Stimulated activated effector memory CD8-positive, alpha-beta T cell treated with anti-CD3 and anti-CD28 coated beads, Interleukin-12 subunit alpha, Interleukin-12 subunit beta, amount 100 ng/mL, for 72 hours (primary cell): ENCODE results near the gene MAML3.
A peak's percentile ranks its signal among the peaks of the same experiment; 100 is the strongest.

Experiments used
- ATAC-seq: fragments of 150-1000 bp; cut with Tn5 transposase; 2 replicates; pipeline ENCODE4 v1.10.0; 2021
- DNase-seq, 2 donors: peaks; one replicate each; pipeline ENCODE4 v3.0.0; 2021 to 2022; ENCODE audit warnings: low spot score in 2 of 2
- H3K27ac Mint-ChIP-seq: one replicate; pipeline ENCODE4 v1.8.0; 2022; ENCODE audit warnings: mild to moderate bottlenecking, mixed read lengths
- H3K36me3 Mint-ChIP-seq: one replicate; pipeline ENCODE4 v1.8.0; 2022; ENCODE audit warnings: mild to moderate bottlenecking, mixed read lengths
- H3K4me1 Mint-ChIP-seq: one replicate; pipeline ENCODE4 v1.8.0; 2022; ENCODE audit warnings: mixed read lengths
- H3K4me3 Mint-ChIP-seq: one replicate; pipeline ENCODE4 v1.8.0; 2022; ENCODE audit warnings: mild to moderate bottlenecking, mixed read lengths
- H3K9me3 Mint-ChIP-seq: one replicate; pipeline ENCODE4 v1.8.0; 2022; ENCODE audit warnings: mixed read lengths

MAML3 gene

GRCh38 chr4:140149846-140150635 lies 3.9 kb downstream of the MAML3 start:
- peak overlapping the region; percentile 84 for H3K4me3 Mint-ChIP-seq
- H3K27ac Mint-ChIP-seq: peak overlapping the region; percentile 81
- H3K4me1 Mint-ChIP-seq: peaks cover 31% of the 10 kb centered on the region
- H3K9me3 Mint-ChIP-seq: no peaks in the 10 kb centered on the region
- ATAC-seq (peak; percentile 9), DNase-seq (peak; percentile 20 to 59)
- peaks cover 7% of the 10 kb centered on the region for H3K36me3 Mint-ChIP-seq

GRCh38 chr4:140144050-140144449 lies 9.9 kb downstream of the MAML3 start:
- ATAC-seq (no peak), DNase-seq (no peak)
- Mint-ChIP-seq H3K4me1 (no peaks in the 10 kb centered on the region), H3K27ac (no peak overlapping the region), H3K4me3 (no peak overlapping the region), H3K9me3 (no peaks in the 10 kb centered on the region), H3K36me3 (no peaks in the 10 kb centered on the region)

DNA sequence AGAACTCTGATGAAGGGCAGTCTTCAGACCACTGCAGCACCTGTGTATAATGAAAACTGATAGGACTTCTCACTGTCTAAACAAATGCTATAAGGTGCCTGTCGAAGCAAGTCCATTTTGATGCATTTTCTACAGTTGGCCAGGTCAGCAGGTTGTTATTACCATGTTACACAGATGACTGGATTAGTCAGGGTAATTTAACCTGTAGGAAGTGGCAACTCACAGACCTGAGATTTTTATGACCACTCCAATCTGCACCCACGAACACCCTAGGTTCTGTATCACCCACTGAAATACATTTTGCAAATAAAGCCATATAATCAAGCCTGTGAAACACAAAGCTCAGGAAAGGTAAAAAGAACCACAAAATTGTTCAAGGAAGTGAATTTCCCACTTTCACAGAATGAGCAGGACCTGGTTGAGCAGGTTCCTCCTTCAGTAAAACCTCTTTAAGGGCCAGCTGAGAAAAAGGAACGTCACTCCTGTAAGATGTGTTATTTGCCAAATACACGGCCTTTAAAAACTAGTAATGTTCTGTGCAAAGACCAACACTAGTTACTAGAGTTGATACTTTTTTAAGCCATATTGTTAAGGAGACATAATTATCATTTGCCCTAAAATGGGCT lies 12.7 kb downstream of the MAML3 start:
- no peak for ATAC-seq
- Mint-ChIP-seq H3K9me3 (no peaks in the 10 kb centered on the region), H3K4me1 (peaks cover 7% of the 10 kb centered on the region), H3K36me3 (no peaks in the 10 kb centered on the region), H3K27ac (no peak overlapping the region), H3K4me3 (no peak overlapping the region)
- no peak for DNase-seq

DNA sequence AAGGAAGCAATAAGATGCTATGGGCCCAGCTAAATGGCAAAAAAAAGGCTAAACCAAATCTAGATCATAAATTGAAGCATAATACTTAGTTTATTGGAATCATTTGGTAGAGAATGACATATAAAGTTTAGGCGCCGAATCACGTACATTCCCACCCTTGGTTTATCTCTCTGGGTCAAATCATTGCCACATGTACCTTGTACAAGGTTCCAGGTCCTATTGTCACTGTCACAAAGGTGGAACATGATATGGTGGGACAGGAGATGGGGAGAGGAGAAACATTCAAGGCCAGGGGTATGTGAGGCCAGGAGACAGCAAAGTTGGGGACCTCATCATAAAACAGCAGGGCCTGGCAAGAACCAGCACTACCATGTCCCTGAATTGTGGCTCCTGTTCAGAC lies 13.4 kb downstream of the MAML3 start:
- no peaks in the 10 kb centered on the region for H3K9me3 Mint-ChIP-seq
- no peak overlapping the region for H3K4me3 Mint-ChIP-seq
- peaks cover 7% of the 10 kb centered on the region for H3K4me1 Mint-ChIP-seq
- no peak for DNase-seq
- ATAC-seq: no peak
- no peaks in the 10 kb centered on the region for H3K36me3 Mint-ChIP-seq
- H3K27ac Mint-ChIP-seq: no peak overlapping the region

DNA sequence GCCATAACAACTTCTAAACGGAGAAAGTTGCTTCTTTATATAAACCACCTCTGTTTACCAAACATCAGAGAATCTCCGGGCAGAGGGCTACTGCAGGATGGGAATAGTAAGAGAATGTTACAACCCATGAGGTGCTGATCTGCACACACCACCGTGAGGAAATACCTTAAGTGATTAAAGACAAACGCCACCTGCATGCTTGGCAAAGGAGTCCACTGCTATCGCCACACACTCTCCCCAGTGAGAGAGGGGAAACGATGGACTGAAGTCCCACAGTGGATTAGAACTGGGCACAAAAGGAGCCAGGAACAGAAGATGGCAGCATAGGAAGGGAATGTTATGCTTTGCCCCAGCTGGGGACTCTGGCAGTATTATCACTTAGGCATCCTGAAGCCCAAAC lies 15.6 kb downstream of the MAML3 start:
- H3K4me3 Mint-ChIP-seq: no peak overlapping the region

GRCh38 chr4:140137671-140138070 lies 16.3 kb downstream of the MAML3 start:
- no peak for DNase-seq
- Mint-ChIP-seq H3K36me3 (no peaks in the 10 kb centered on the region), H3K4me1 (peaks cover 7% of the 10 kb centered on the region), H3K27ac (no peak overlapping the region), H3K9me3 (no peaks in the 10 kb centered on the region), H3K4me3 (no peak overlapping the region)
- no peak for ATAC-seq

More for the DNA sequence above, 15.6 kb downstream of the MAML3 start:
- Mint-ChIP-seq H3K27ac (no peak overlapping the region), H3K4me1 (peaks cover 7% of the 10 kb centered on the region), H3K9me3 (no peaks in the 10 kb centered on the region), H3K36me3 (no peaks in the 10 kb centered on the region)
- ATAC-seq: no peak
- no peak for DNase-seq

- no peak for DNase-seq
- peaks cover 15% of the 10 kb centered on the region for H3K4me1 Mint-ChIP-seq
- no peaks in the 10 kb centered on the region for H3K9me3 Mint-ChIP-seq
- no peak overlapping the region for H3K27ac Mint-ChIP-seq
- no peak overlapping the region for H3K4me3 Mint-ChIP-seq
- no peaks in the 10 kb centered on the region for H3K36me3 Mint-ChIP-seq
- no peak for ATAC-seq
Measured at GRCh38 chr4:140136509-140136908, 17.5 kb downstream of the MAML3 start.

- Mint-ChIP-seq H3K9me3 (no peaks in the 10 kb centered on the region), H3K27ac (no peak overlapping the region), H3K4me1 (peaks cover 18% of the 10 kb centered on the region), H3K36me3 (no peaks in the 10 kb centered on the region), H3K4me3 (no peak overlapping the region)
- ATAC-seq (no peak), DNase-seq (no peak)
Measured at GRCh38 chr4:140135529-140136088, 18.4 kb downstream of the MAML3 start.

- H3K27ac Mint-ChIP-seq: no peak overlapping the region
- peaks cover 18% of the 10 kb centered on the region for H3K4me1 Mint-ChIP-seq
- no peaks in the 10 kb centered on the region for H3K9me3 Mint-ChIP-seq
- H3K36me3 Mint-ChIP-seq: no peaks in the 10 kb centered on the region
- DNase-seq (no peak), ATAC-seq (no peak)
- H3K4me3 Mint-ChIP-seq: no peak overlapping the region
Measured at GRCh38 chr4:140134746-140135425, 19.1 kb downstream of the MAML3 start.

GRCh38 chr4:140133576-140133975 lies 20.4 kb downstream of the MAML3 start:
- ATAC-seq (peak; percentile 31), DNase-seq (no peak)
- Mint-ChIP-seq H3K9me3 (no peaks in the 10 kb centered on the region), H3K4me1 (peaks cover 18% of the 10 kb centered on the region), H3K27ac (no peak overlapping the region), H3K4me3 (no peak overlapping the region), H3K36me3 (no peaks in the 10 kb centered on the region)

- H3K27ac Mint-ChIP-seq: no peak overlapping the region
- ATAC-seq (peak; percentile 70), DNase-seq (no peak)
- no peaks in the 10 kb centered on the region for H3K9me3 Mint-ChIP-seq
- no peaks in the 10 kb centered on the region for H3K36me3 Mint-ChIP-seq
- H3K4me3 Mint-ChIP-seq: no peak overlapping the region
- peaks cover 11% of the 10 kb centered on the region for H3K4me1 Mint-ChIP-seq
Measured at GRCh38 chr4:140131675-140132229, 22.2 kb downstream of the MAML3 start.

DNA sequence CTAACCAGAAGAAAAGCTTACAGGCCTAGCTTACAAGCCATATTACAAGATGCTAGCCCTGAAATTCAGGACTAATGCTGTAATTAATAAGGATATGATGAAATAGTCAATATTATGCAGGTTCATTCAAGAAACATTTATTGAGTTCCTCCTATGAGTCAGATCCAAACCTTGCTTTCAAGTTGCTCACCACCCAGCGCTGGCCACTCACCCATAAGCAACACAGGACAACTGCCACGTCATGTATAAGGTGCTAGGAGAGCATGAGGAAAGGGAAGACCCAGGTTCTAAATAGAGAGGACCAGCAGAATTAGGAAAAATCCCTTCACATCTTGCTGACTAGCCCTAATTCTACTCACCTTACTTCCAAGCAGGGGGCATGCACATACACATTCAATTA lies 23.3 kb downstream of the MAML3 start:
- Mint-ChIP-seq H3K36me3 (no peaks in the 10 kb centered on the region), H3K9me3 (no peaks in the 10 kb centered on the region), H3K4me1 (peaks cover 11% of the 10 kb centered on the region), H3K4me3 (no peak overlapping the region), H3K27ac (no peak overlapping the region)
- no peak for DNase-seq
- ATAC-seq: peak; percentile 78

- ATAC-seq: no peak
- no peak for DNase-seq
- no peak overlapping the region for H3K27ac Mint-ChIP-seq
- H3K4me3 Mint-ChIP-seq: no peak overlapping the region
- H3K36me3 Mint-ChIP-seq: no peaks in the 10 kb centered on the region
- H3K4me1 Mint-ChIP-seq: peaks cover 11% of the 10 kb centered on the region
- H3K9me3 Mint-ChIP-seq: no peaks in the 10 kb centered on the region
Measured at GRCh38 chr4:140127422-140127821, 26.6 kb downstream of the MAML3 start.

DNA sequence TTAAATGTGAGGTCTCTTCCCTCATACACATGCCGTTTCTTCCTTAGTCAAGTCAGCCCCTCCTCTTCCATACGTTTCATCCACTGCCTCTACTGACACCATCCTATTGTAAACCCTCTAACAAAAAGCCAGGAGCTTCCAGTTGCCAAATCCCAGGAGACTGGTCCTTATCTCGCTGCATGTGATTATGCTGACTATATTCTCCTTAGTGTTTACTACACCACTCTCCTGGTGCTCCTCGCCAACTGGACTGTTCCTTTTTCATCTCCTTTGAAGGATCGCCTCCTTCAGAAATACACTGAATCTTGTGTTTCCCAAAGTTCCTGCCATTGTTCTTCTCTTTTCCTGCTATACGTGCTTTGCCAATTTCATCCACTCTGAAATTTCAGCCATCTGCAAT lies 27.7 kb downstream of the MAML3 start:
- Mint-ChIP-seq H3K36me3 (no peaks in the 10 kb centered on the region), H3K27ac (no peak overlapping the region), H3K4me3 (no peak overlapping the region), H3K4me1 (peaks cover under 1% of the 10 kb centered on the region), H3K9me3 (no peaks in the 10 kb centered on the region)
- DNase-seq (no peak), ATAC-seq (no peak)

DNA sequence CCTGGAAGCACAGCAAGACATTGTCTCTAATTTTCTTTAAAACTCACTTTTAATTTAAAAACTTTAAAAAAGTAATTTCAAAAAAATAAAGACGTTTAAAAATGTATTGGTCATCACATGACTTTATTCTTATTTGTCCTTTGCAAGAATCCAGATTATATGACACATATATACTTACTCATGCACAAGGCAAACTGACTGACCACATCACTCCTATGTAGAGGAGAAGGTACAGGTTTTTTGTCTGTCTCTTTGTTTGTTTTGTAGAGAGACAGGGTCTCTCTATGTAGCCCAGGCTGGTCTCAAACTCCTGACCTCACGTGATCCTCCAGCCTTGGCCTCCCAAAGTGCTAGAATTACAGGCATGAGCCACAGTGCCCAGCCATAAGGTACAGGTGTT lies 28.6 kb downstream of the MAML3 start:
- no peak overlapping the region for H3K27ac Mint-ChIP-seq
- H3K36me3 Mint-ChIP-seq: no peaks in the 10 kb centered on the region
- DNase-seq (no peak), ATAC-seq (no peak)
- H3K4me1 Mint-ChIP-seq: no peaks in the 10 kb centered on the region
- no peaks in the 10 kb centered on the region for H3K9me3 Mint-ChIP-seq
- no peak overlapping the region for H3K4me3 Mint-ChIP-seq
